ENCODE data around the gene PLEKHA4.

Gene PLEKHA4
- long read RNA-seq, partial matches to known transcripts, result 0 of 1 reads
- long read RNA-seq, other reads (novel, unspliced or antisense), result 1 of 1 reads

- no peak for DNase-seq (ENCODE audit: low read depth in 1 of 2, low spot score in 1 of 2)
- no peaks in the 10 kb centered on the region for H3K27me3 ChIP-seq (ENCODE audit: insufficient read depth, poor library complexity, severe bottlenecking)
- no peak within 1 kb of the TSS for H3K4me3 ChIP-seq (replicated peaks; ENCODE audit: insufficient read depth, low read length)
- no peak within 1 kb of the TSS for H3K27ac ChIP-seq (replicated peaks)
- TF ChIP-seq REST (IDR thresholded peaks at IDR 0.05; ENCODE audit: insufficient replicate concordance, low read depth), result no peak
- TF ChIP-seq SPI1 (IDR thresholded peaks at IDR 0.05; ENCODE audit: borderline replicate concordance, low read depth), result peak; percentile 79
- TF ChIP-seq POLR2AphosphoS5 (IDR thresholded peaks at IDR 0.05; ENCODE audit: low read depth), result no peak
- TF ChIP-seq GABPA (IDR thresholded peaks at IDR 0.05; ENCODE audit: low read depth), result no peak
Measured at GRCh38 chr19:48868114-48868886, at the start of gene PLEKHA4. PLEKHA4 (minus strand) TSS chr19:48868617; CDS start chr19:48867620, 997 bp downstream.

DNA sequence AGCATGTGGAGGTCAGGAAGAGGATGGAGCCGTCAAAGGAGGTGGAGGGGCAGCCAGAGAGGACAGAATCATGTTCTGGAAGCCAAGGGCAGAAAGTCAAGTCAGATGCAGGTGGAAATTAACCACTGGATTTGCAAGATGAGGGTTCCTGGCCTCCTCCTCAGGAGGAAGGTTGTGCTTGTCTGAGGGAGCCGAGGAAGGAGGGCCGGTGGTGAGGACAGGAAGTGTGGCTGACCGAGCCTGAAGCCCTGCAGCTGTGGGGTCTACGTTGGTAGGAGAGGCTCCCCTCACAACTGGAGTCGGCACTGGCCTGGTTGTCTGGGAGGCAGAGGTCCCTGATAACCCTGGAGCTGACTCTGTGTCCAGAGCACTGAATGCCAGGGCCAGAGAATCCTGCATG is 49.7 kb upstream of the PLEKHA4 start:
- Histone ChIP-seq H3K4me3 (replicated peaks; ENCODE audit: insufficient read depth, low read length) (no peak overlapping the region), H3K27me3 (ENCODE audit: insufficient read depth, poor library complexity, severe bottlenecking) (no peaks in the 10 kb centered on the region), H3K27ac (replicated peaks) (no peak overlapping the region)
- TF ChIP-seq REST (IDR thresholded peaks at IDR 0.05; ENCODE audit: insufficient replicate concordance, low read depth) (no peak), POLR2AphosphoS5 (IDR thresholded peaks at IDR 0.05; ENCODE audit: low read depth) (no peak), SPI1 (IDR thresholded peaks at IDR 0.05; ENCODE audit: borderline replicate concordance, low read depth) (no peak), CTCF (IDR thresholded peaks at IDR 0.05; ENCODE audit: insufficient read depth, low read length) (no peak), GABPA (IDR thresholded peaks at IDR 0.05; ENCODE audit: low read depth) (no peak)
- DNase-seq (ENCODE audit: low read depth in 1 of 2, low spot score in 1 of 2), result no peak

- no peak overlapping the region for H3K4me3 ChIP-seq (replicated peaks; ENCODE audit: insufficient read depth, low read length)
- no peak for DNase-seq (ENCODE audit: low read depth in 1 of 2, low spot score in 1 of 2)
- no peaks in the 10 kb centered on the region for H3K27me3 ChIP-seq (ENCODE audit: insufficient read depth, poor library complexity, severe bottlenecking)
- no peak overlapping the region for H3K27ac ChIP-seq (replicated peaks)
- TF ChIP-seq SPI1 (IDR thresholded peaks at IDR 0.05; ENCODE audit: borderline replicate concordance, low read depth), result no peak
- no peak for TF ChIP-seq REST (IDR thresholded peaks at IDR 0.05; ENCODE audit: insufficient replicate concordance, low read depth)
- TF ChIP-seq CTCF (IDR thresholded peaks at IDR 0.05; ENCODE audit: insufficient read depth, low read length), result no peak
- no peak for TF ChIP-seq POLR2AphosphoS5 (IDR thresholded peaks at IDR 0.05; ENCODE audit: low read depth)
- no peak for TF ChIP-seq GABPA (IDR thresholded peaks at IDR 0.05; ENCODE audit: low read depth)
Measured at GRCh38 chr19:48915757-48916156, 47.3 kb upstream of the PLEKHA4 start.

Measured in HL-60 (cell line).